ENCODE measurements around the gene GPRC5B. TPM values are rescaled to one million over a fixed set of nuclear protein-coding genes. Genes with fewer than 3 reads are reported as not detected.

Gene GPRC5B
- total RNA-seq, 1 donor from 2014 or later: 15.4 TPM

GRCh38 chr16:19861811-19862327 is 22.8 kb downstream of the GPRC5B start:
- peak; percentile 2 for DNase-seq
- Histone ChIP-seq H3K27ac (no peak overlapping the region), H3K36me3 (peaks cover 11% of the 10 kb centered on the region), H3K4me1 (no peaks in the 10 kb centered on the region), H3K27me3 (ENCODE audit: low read depth) (no peaks in the 10 kb centered on the region), H3K9me3 (no peaks in the 10 kb centered on the region), H3K4me3 (no peak overlapping the region)
- no peak for TF ChIP-seq CTCF (IDR thresholded peaks at IDR 0.05)
- ATAC-seq: no peak
- intact Hi-C loops (cut with DNase I): no loop called here

DNA sequence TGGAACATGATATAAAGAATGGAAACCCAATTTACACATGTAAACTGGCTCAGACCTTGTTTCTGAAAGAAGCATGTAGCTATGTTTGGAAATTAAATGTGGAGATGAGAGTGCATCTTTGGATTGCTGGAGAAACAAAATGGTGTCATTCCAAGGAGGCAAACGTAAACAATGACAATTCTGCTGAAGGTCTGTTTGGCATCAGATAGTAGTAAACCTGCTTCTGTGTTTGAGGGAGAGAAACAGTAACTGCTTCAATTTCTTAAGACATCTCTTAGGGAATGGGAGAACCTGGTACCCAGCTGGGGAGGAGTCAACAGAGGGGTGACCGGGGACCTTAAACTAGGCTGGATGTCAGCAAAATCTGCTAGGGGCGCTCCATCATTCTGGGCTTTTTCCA is 23.5 kb downstream of the GPRC5B start:
- TF ChIP-seq CTCF (IDR thresholded peaks at IDR 0.05): no peak
- H3K4me1 ChIP-seq: no peaks in the 10 kb centered on the region
- intact Hi-C loops (cut with DNase I): no loop called here
- H3K27me3 ChIP-seq (ENCODE audit: low read depth): no peaks in the 10 kb centered on the region
- H3K27ac ChIP-seq: no peak overlapping the region
- DNase-seq (no peak), ATAC-seq (no peak)
- no peaks in the 10 kb centered on the region for H3K9me3 ChIP-seq
- peaks cover 8% of the 10 kb centered on the region for H3K36me3 ChIP-seq
- H3K4me3 ChIP-seq: no peak overlapping the region

GRCh38 chr16:19860166-19861041 is 24.2 kb downstream of the GPRC5B start:
- Histone ChIP-seq H3K27ac (no peak overlapping the region), H3K36me3 (peaks cover 8% of the 10 kb centered on the region), H3K27me3 (ENCODE audit: low read depth) (no peaks in the 10 kb centered on the region), H3K4me1 (no peaks in the 10 kb centered on the region), H3K9me3 (no peaks in the 10 kb centered on the region), H3K4me3 (no peak overlapping the region)
- DNase-seq (no peak), ATAC-seq (no peak)
- no peak for TF ChIP-seq CTCF (IDR thresholded peaks at IDR 0.05)
- intact Hi-C loops (cut with DNase I): no loop called here

- H3K4me1 ChIP-seq: no peaks in the 10 kb centered on the region
- no peaks in the 10 kb centered on the region for H3K27me3 ChIP-seq (ENCODE audit: low read depth)
- H3K4me3 ChIP-seq: no peak overlapping the region
- TF ChIP-seq CTCF (IDR thresholded peaks at IDR 0.05): no peak
- ATAC-seq: no peak
- peaks cover 8% of the 10 kb centered on the region for H3K36me3 ChIP-seq
- DNase-seq: peak; percentile 36
- intact Hi-C loops (cut with DNase I): no loop called here
- no peak overlapping the region for H3K27ac ChIP-seq
- H3K9me3 ChIP-seq: no peaks in the 10 kb centered on the region
Measured at GRCh38 chr16:19859603-19860002, 25.0 kb downstream of the GPRC5B start.

DNA sequence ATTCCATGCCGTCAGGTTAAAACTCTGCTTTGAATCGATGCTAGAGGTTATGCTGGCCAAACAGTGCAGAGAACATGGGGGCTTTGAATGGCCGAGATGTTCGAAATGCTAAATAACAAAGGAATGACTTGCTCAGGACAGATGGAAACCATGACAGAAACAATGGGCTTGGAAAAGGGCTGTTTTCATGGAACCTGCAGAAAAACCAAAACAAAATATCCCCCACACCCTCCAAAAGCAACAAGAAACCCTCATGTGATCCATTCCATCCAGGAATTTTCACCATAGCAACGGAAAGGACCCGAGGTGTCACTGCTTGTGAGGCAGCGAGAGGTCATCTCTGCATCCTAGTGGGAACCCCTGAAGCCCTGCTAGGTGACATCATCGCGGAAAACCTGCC is 25.5 kb downstream of the GPRC5B start:
- DNase-seq (no peak), ATAC-seq (no peak)
- TF ChIP-seq CTCF (IDR thresholded peaks at IDR 0.05): no peak
- H3K27ac ChIP-seq: no peak overlapping the region
- peaks cover 8% of the 10 kb centered on the region for H3K36me3 ChIP-seq
- H3K9me3 ChIP-seq: no peaks in the 10 kb centered on the region
- H3K4me1 ChIP-seq: no peaks in the 10 kb centered on the region
- no peak overlapping the region for H3K4me3 ChIP-seq
- intact Hi-C loops (cut with DNase I): no loop called here
- no peaks in the 10 kb centered on the region for H3K27me3 ChIP-seq (ENCODE audit: low read depth)

Data from lower lobe of right lung (tissue), 2 donors.